Stromal cell of bone marrow (primary cell): Measurements from ENCODE around the gene CD74.
"Not testable (repeated sequence)": the region's sequence is repeated elsewhere in the genome, so short reads cannot be mapped to it uniquely, and the experiment has no call there.

ENCODE experiments used
- DNase-seq: peaks from one replicate; pipeline ENCODE4 v3.0.0-alpha.2; 2012; ENCODE audit warnings: low read depth

The CD74 gene

DNA sequence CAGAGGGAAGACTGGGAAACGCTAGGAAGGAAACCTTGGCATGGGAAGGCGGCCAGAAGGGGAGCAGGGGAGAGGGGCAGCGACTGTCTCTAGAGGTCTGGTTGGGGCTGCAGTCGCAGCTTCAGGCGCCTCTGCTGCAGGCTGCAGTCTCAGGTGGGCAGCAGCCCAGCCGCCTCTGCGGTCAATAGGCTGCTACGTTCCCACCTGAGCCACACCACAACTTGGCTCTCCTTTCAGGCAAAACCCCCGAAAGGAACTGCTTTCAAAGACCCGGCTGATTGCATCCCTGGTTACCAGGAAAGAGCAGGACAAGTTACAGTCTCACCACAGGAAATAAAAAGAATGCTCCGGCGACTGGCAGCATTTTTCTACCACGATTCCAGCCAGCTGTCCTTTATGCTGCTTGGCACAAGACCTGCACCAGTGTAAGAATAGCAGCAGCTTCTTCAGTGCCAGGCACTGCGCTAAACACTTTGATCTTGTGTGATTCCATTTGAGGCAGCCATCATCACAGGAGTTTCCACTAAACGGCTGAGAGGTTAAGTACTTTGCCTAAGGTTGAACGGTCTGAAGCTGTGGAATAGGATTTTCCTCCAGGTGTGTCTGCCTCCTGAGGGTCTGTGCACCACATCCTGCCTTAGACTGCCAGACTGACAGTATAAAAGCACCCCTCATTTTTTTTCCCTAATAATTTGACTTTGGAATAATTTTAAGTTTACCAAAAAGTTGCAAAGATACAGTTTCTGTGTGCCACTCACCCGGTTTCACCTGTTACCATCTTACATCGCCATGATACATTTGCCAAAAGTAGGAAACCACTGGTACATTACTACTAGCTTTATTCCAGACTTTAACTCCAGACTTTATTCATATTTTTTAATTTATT is 29.3 kb upstream of the CD74 start:
- DNase-seq: no peak

DNA sequence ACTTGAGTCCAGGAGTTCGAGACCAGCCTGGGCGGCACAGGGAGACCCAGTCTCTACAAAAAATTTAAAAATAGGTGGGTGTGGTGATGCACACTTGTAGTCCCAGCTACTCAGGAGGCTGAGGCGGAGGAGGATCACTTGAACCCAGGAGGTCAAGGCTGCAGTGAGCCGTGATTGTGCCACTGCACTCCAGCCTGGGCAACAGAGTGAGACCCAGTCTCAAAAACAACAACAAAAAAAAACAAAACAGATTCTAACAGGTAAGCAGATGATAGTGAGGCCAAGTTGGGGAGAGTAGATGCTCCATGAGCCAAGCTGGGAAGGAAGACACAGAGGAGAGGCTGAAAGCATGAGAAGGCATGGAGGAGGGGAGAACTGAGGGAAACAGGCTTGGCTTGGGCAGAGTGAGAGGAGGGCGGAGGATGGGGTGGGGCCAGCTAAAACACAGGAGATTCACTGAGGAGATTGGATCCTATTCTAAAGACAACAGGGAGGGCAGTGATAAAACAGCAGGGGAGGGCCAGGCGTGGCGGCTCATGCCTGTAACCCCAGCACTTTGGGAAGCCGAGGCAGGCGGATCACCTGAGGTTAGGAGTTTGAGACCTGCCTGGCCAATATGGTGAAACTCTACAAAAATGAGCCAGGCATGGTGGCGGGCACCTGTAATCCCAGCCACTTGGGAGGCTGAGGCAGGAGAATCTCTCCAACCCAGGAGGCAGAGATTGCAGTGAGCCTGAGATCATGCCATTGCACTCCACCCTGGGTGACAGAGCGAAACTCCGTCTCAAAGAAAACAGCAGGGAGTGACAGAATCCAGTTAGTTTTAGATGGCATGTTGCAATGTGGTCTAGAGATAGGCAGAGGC is 28.5 kb upstream of the CD74 start:
- no peak for DNase-seq

DNA sequence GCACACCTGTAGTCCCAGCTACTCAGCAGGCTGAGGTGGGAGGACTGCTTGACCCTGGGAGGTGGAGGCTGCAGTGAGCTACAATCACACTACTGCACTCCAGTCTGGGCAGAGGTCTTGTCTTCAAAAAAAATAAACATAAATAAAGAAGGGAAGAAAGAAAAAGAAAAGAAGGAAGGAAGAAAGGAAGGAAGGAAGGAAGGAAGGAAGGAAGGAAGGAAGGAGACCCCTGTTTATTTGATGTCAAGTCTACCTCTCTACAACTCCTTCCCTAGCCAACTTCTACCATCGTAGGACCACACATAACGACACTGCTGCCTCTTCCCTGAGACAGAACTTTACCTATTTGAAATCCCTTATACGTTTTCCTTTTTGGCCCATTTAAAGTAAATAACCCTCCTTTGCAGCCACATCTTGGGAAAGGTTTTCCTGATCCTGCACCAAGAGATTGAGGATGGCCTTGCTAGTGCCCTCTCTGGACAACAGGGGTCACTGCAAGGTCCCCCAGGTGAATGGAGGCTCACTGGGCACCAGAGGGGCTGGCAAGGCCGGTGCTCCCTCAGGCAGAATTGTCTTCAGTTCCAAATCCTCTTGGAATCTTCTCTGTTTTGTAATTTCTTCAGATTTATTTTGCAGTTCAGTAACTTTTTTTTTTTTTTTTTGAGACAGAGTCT is 26.3 kb upstream of the CD74 start:
- DNase-seq: no peak

DNA sequence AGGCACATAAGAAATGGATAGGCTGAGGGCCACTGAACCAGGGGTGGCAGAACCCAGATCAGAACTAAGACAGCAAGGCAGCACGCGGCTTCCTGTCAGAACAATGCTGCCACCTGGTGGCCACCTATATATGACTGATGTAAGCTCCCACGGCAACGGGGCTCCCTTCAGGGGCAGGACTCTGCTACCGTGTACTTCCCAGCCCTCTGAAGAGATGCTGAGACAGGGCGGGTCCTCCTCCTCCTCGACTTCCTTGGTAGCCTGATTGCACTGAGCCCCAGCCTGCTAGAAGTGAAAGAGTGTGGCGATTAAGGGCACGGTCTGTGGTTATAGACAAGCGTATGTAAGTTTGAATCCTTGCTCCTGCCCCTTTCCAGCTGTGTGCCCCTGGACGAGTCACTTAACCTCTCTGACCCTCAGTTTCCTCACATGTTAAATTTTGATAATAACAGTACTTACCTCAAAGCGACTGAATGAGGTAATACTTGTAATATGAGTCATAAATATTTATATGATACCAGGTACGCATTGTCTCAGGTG is 23.5 kb upstream of the CD74 start:
- peak; percentile 64 for DNase-seq

DNA sequence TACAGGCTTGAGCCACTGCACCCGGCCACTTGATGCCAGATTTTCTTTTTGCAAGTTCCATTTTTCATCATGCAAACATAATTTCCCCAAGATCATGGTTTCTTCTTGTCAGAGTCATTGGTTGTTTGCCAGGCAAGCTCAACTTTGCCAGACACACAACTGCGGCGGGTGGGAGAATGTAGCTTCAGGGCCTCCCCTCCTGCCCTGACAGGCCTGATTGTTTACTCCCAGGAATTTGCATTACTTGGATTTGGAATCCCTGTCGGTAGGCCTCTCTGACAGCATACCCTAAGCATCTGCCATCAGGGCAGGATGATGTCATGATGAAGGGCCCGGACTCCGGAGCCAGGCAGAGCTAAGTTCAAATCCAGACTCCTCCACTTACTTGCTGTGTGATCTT is 21.8 kb upstream of the CD74 start:
- DNase-seq: no peak

DNA sequence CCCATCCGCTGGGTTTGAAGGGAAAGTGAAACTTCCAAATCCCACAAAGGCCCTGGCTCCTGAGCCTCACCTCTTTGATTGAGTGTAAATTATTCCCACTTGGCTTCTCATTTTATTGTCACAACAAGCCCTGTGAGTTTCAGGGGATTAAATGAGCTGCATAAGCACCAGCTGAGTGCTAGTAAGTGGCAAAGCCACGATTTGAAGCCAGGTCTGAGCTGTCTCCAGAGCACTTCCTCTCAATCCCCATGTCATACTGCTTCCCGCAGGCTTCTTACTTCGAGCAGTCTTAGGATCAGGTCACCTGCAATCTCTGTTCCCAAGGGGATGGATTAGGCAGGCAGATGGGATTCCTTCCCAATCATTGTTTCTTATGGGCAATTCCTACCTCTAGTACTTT is 18.9 kb upstream of the CD74 start:
- DNase-seq: no peak

DNA sequence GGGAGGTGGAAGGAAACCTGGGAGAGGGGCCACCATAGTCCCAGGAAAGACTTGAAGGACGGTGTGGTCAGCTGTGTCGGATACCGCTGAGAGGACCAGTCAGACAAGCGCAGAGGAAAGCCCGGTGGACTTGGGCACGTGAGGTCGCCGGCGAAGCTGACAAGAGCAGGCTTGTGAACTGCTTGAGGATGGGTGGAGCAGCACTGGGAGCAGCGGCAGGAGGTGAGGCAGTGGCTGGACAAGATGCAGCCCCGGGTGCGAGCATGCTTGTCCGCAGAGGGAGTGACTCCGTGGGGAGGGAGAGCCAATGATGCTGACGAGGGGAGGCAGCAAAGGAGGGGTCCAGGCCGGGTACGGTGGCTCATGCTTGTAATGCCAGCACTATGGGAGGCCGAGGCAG is 18.3 kb upstream of the CD74 start:
- DNase-seq: no peak

DNA sequence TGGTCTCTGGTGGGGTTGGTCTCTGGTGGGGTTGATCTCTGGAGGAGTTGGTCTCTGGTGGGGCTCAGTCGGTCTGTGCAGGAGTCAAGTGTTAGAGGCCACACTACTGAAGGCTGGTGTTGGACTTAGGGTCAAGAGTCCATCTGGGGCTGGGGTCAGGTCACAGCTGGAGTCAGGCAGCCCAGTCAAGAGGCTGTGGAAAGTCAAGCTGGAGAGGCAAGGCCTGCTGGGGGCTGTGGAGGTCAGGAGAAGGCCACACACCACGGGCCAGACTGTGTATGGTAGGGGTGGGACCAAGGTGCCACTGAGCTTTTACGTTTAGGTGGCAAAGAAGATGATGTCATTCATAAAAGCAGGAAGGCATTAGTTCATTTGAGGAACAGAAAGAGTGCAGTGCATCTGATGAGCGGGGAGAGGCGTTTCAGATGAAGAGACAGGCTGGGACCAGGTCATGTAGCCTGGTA is 16.7 kb upstream of the CD74 start:
- no peak for DNase-seq

DNA sequence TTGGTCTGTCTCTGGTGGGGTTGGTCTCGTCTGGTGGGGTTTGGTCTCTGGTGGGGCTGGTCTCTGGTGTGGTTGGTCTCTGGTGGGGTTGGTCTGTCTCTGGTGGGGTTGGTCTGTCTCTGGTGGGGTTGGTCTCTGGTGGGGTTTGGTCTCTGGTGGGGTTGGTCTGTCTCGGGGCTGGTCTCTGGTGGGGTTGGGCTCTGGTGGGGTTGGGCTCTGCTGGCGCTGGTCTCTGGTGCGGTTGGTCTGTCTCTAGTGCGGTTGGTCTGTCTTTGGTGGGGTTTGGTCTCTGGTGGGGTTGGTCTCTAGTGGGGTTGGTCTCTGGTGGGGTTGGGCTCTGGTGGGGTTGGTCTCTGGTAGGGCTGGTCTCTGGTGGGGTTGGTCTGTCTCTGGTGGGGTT is 16.3 kb upstream of the CD74 start:
- DNase-seq: no peak

DNA sequence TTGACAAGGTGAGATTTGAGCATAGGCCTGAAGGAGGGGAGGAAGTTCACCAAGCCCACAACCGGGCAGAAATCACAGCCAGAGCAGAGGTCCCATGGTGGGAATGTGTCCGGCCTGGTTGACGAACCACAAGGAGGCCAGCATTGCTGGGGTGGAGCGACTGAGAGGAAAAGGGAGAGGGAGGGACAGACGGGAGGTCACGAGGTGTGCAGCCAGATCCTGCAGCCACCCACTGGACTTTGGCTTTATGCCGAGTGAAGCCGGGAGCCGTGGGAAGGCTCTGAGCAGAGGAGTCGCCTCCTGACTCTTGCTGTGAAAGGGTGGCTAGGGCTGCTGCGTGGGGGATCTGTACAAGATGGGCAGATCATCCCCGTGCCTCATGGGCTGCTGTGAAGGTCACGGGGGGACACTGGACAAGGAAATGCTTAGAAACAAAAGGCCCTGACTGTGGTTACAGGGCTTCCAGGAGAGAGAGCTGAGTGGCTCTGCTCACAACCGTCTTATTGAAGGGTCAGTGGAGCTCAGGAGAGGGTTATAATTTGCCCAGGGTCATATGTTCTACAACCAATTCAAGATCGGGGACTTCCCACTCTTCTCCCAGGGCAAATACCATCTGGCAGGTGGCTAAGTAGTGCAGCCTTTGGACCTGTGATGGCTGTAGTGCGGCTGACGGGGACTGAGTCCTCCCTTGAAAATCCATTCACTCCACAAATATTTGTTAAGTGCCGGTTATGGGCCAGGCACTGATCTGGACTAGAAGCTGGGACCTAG is 15.6 kb upstream of the CD74 start:
- DNase-seq: no peak

DNA sequence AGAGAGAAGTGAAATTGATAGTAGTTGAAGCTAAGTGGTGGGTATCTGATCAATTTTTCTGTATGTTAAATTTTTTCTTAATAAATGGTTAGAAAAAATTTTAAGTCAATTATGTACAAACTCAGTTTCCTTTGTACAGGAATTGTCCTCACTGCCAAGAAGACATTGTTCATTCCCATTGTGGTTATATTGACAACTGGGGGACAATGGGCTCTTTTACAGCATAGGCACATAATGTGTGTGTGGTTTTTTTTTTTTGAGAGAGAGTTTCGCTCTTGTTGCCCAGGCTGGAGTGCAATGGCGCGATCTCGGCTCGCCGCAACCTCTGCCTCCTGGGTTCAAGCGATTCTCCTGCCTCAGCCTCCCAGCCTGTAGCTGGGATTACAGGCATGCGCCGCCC is 13.5 kb upstream of the CD74 start:
- DNase-seq: not testable (repeated sequence)

DNA sequence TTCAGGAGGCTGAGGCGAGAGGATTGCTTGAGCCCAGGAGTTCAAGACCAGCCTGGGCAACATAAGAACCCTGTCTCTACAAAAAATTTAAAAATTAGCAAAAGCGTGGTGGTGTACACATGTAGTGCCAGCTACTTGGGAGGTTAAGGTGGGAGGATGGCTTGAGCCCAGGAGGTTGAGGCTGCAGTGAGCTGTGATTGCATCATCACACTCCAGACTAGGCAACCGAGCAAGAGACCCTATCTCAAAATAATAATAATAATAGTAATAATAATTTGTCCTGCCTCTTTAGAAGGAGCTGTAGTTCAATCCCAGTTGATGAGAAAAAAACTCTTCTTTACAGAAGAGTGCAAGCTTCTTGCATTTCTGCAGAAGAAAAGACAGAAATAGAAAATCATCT is 10.0 kb upstream of the CD74 start:
- no peak for DNase-seq

DNA sequence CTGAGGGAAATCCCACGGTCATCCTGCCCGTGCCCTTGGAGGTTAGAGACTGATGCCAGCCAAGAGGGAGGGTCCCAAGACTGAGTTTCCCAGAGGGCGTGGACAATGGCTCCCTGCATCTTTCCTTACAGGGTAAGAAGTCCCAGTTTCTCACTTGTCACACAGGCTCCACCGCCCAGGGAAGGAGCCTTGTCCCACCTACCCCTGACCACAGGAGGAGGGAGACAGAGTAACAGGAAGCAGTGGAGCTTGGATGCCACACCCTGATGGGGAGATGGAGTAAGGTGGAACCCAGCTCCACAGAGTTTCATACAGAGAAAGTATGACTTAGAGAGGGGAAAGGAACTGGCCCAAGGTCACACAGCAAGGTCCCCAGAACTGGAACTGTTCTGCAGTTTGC is 9.4 kb upstream of the CD74 start:
- no peak for DNase-seq

DNA sequence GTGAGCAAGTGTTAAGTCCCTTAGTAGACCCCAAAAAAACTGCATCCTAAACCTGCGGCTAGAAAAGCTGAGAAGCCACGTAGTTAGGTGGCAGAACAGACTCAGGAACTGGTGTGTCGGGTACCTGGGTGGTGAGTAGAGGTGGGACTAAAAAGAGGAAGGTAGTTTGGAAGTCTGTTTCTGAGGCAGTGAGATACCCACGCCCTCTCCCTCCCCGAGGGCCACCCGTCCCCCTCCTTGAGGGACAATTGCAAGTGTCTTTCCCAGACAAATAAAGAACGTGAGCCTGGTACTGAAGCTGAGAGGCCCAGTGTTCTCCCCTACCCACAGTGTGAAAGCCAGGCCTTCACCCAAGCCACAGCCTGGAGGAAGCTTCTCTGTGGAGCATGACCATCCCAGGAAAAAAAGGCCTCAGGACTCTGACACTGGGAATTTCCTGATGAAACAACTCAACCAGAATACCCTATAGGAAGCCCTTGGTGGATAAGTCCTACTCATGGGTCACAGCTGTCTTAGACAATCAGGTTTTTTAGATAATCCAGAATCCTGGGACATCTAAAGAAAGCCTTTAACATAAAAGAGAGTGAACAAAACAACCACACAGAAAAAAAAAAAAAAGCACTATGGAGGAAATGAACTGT is 7.0 kb upstream of the CD74 start:
- no peak for DNase-seq

DNA sequence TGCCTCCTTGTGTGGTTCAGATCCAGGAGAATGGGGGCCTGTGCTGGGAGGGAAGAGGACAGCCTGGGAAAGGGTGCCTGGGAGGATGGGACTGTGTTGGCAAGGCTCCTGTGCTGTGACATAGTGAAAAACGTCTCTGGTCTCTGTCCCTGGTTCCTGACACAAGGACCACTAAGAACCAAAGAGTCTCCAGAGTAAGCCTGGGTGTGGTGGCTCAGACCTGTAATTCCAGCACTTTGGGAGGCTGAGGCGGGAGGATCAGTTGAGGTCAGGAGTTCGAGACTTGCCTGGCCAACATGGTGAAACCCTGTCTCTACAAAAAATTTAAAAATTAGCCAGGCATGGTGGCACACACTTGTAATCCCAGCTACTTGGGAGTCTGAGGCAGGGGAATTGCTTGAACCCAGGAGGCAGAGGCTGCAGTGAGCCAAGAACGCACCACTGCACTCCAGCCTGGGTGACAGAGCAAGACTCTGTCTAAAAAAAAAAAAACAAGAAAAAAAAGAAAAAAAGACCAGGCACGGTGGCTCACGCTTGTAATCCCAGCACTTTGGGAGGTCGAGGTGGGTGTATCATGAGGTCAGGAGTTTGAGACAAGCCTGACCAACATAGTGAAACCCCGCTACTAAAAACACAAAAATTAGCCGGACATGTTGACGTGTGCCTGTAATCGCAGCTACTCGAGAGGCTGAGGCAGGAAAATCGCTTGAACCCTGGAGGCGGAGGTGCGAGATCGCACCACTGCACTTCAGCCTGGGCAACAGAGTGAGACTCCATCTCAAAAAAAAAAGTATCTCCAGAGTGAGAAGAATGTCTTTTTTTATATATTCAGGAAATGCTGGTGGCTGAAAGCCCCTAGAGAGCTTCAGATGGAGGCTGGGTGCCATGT is 1.4 kb upstream of the CD74 start:
- not testable (repeated sequence) for DNase-seq

DNA sequence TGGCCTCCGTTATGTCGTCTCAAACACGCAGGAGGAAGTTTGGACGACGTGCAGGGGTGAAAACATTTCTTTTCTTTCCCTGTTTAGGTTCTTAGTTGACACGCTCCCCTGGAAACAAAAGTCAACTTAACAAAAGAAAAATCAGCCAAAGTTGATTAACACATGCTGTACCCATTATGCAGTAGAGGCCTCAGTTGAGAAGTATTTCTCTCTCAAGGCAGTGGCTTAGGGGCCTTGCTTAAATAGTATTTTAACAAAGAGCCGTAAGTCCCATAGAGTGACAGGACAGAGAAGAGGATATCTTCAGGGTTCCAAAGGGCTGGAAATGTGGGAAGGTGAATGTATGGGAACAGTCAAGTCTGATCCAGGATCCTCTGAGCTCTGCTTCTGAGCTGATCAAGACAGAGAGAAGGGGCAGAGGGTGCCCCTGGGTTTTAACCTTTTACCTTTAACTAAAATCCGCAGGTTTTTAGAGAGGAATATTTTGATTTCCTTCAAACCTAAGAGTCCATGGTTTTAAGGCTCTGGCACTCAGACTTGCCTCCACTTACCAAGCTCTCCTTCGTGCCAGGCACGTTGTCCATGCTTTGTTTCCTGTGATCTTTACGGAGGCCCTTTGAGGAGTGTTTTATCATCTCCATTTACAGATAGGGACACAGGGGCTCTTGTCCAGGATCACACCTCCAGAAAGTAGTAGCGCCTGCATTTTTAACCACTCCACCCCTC is 629 bp upstream of the CD74 start:
- DNase-seq: no peak

DNA sequence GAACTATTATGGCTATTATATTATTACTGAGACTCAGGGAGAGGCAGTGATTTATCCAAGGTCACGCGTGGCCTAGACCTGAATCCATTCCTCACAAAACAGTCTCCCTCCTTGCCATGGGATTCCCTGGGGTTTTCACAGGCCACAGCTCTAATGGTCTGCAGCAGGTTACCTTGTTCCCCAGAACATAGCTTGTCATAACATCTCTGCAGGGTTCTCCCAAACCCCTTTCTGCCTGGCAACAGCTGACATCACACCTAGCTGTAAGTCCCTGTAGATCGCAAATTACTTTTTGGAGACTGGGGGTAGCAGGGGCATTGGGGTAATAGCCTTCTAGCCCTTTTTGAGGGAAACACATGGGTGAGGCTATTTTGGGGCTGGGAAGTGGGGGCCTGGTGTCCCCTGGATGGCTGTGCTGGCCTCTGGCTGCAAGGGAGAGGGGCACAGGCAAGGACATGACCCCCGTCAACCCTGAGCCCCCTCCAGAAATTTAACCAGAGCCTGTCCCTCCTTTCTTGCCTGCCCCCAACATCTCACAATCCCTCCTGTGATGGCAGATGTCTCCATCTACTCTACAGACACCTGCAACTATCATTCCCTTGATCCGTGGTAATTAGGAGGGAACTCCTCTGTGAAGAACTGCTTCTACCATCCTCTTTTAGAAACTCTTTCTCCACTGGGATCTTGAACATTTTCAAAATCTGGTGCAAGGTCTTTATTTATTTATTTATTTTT is 1.3 kb downstream of the CD74 start:
- DNase-seq: peak; percentile 33

DNA sequence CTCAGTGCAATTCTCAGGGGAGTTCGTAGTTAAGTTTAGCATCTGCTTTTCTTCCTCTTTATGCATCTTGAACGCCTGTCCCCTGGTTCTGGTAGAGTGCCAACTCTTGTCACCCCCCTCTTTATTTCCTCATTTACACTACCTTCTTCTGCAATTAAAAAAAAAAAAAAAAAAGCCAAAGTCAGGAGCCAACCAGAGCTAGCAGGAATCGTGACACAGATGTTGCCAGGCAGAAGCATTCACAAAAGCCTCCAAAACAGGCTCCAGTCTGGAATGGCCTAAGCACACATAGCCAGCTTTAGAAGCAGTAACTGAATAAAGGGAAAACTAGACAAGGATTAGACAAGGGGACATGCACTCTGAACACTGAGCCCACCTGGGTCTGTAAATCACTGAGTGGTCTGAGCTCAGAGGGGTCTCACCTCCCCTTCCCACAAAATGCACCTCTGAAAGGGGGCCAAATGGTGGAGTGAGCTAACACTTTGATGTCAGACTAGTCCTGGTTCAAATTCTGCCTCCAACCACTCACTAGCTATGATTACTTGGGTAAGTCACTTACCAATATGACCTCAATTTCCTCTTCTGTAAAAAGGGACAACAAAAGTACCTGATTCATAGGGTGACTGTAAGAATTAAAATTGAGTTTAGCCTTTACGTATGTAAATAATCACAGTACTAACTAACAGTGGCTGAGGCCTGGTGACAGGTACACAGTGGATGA is 2.0 kb downstream of the CD74 start:
- DNase-seq: peak; percentile 84
